Measurements from ENCODE around the gene VPS35.

Gene VPS35

GRCh38 chr16:46688654-46689364 lies at the start of gene VPS35:
VPS35 (minus strand) TSS chr16:46689178; CDS start chr16:46689133, 45 bp downstream.
- H3F3A ChIP-seq (ENCODE audit: low read depth): no peaks in the 10 kb centered on the region
- H3K36me3 ChIP-seq (ENCODE audit: insufficient read depth, low read length): peaks cover 7% of the 10 kb centered on the region; the same call in 1 of the 2 replicates
- peaks cover 77% of the 10 kb centered on the region for H4K20me1 ChIP-seq (ENCODE audit: insufficient read depth, low read length, poor library complexity, severe bottlenecking)
- H3K4me1 ChIP-seq (ENCODE audit: insufficient read depth, low read length, poor library complexity, severe bottlenecking): peaks cover 48% of the 10 kb centered on the region
- H3K79me2 ChIP-seq (ENCODE audit: insufficient read depth, low read length): peaks cover 82% of the 10 kb centered on the region
- H3K9ac ChIP-seq (ENCODE audit: low read depth, low read length, poor library complexity, severe bottlenecking): peak within 1 kb of the TSS; percentile 89
- peak within 1 kb of the TSS; percentile 94 for H2AFZ ChIP-seq (ENCODE audit: low read length)
- no peaks in the 10 kb centered on the region for H3K27me3 ChIP-seq (ENCODE audit: insufficient read depth, low read length, poor library complexity, severe bottlenecking)
- TF ChIP-seq EZH2phosphoT487 (IDR thresholded peaks at IDR 0.05; ENCODE audit: borderline replicate concordance): no peak
- TF ChIP-seq CTCF (conservative IDR thresholded peaks at IDR 0.05; ENCODE audit: low read length): no peak
- H3K4me2 ChIP-seq (ENCODE audit: low read depth, low read length, poor library complexity, severe bottlenecking): peak within 1 kb of the TSS; percentile 98
- no peaks in the 10 kb centered on the region for H3K9me2 ChIP-seq (replicated peaks; ENCODE audit: low read depth, low read length)
- no peaks in the 10 kb centered on the region for H3K9me3 ChIP-seq (ENCODE audit: insufficient read depth, low read depth, low read length)
- peak within 1 kb of the TSS; percentile 92 for H3K4me3 ChIP-seq (ENCODE audit: low read length, poor library complexity, severe bottlenecking)

- no peak overlapping the region for H2AFZ ChIP-seq (ENCODE audit: low read length)
- no peaks in the 10 kb centered on the region; the same call in 1 of the 2 replicates for H3K9me3 ChIP-seq (ENCODE audit: insufficient read depth, low read depth, low read length)
- no peaks in the 10 kb centered on the region for H3K36me3 ChIP-seq (ENCODE audit: insufficient read depth, low read length)
- TF ChIP-seq CTCF (conservative IDR thresholded peaks at IDR 0.05; ENCODE audit: low read length) (no peak), EZH2phosphoT487 (IDR thresholded peaks at IDR 0.05; ENCODE audit: borderline replicate concordance) (no peak)
- no peaks in the 10 kb centered on the region for H3K79me2 ChIP-seq (ENCODE audit: insufficient read depth, low read length)
- H3K9ac ChIP-seq (ENCODE audit: low read depth, low read length, poor library complexity, severe bottlenecking): no peak overlapping the region
- H3K9me2 ChIP-seq (replicated peaks; ENCODE audit: low read depth, low read length): no peaks in the 10 kb centered on the region
- no peak overlapping the region for H3K4me3 ChIP-seq (ENCODE audit: low read length, poor library complexity, severe bottlenecking)
- H3K4me1 ChIP-seq (ENCODE audit: insufficient read depth, low read length, poor library complexity, severe bottlenecking): no peaks in the 10 kb centered on the region
- H3K27me3 ChIP-seq (ENCODE audit: insufficient read depth, low read length, poor library complexity, severe bottlenecking): no peaks in the 10 kb centered on the region
- H3F3A ChIP-seq (ENCODE audit: low read depth): no peaks in the 10 kb centered on the region
- H4K20me1 ChIP-seq (ENCODE audit: insufficient read depth, low read length, poor library complexity, severe bottlenecking): no peaks in the 10 kb centered on the region
- no peak overlapping the region for H3K4me2 ChIP-seq (ENCODE audit: low read depth, low read length, poor library complexity, severe bottlenecking)
Observed at GRCh38 chr16:46737621-46738214, 48.7 kb upstream of the VPS35 start.

- Histone ChIP-seq H3K9ac (ENCODE audit: low read depth, low read length, poor library complexity, severe bottlenecking) (no peak overlapping the region), H3K36me3 (ENCODE audit: insufficient read depth, low read length) (no peaks in the 10 kb centered on the region), H3K4me3 (ENCODE audit: low read length, poor library complexity, severe bottlenecking) (no peak overlapping the region), H3F3A (ENCODE audit: low read depth) (no peaks in the 10 kb centered on the region), H4K20me1 (ENCODE audit: insufficient read depth, low read length, poor library complexity, severe bottlenecking) (no peaks in the 10 kb centered on the region), H3K4me1 (ENCODE audit: insufficient read depth, low read length, poor library complexity, severe bottlenecking) (no peaks in the 10 kb centered on the region), H3K79me2 (ENCODE audit: insufficient read depth, low read length) (no peaks in the 10 kb centered on the region), H3K9me3 (ENCODE audit: insufficient read depth, low read depth, low read length) (no peaks in the 10 kb centered on the region; the same call in 1 of the 2 replicates), H2AFZ (ENCODE audit: low read length) (no peak overlapping the region), H3K9me2 (replicated peaks; ENCODE audit: low read depth, low read length) (no peaks in the 10 kb centered on the region), H3K4me2 (ENCODE audit: low read depth, low read length, poor library complexity, severe bottlenecking) (no peak overlapping the region), H3K27me3 (ENCODE audit: insufficient read depth, low read length, poor library complexity, severe bottlenecking) (no peaks in the 10 kb centered on the region)
- TF ChIP-seq CTCF (conservative IDR thresholded peaks at IDR 0.05; ENCODE audit: low read length) (no peak), EZH2phosphoT487 (IDR thresholded peaks at IDR 0.05; ENCODE audit: borderline replicate concordance) (no peak)
Observed at GRCh38 chr16:46736695-46737094, 47.7 kb upstream of the VPS35 start.

All from Loucy (cell line).